Upper lobe of right lung (tissue), 1 donor: ENCODE results near the gene DACH1. TPM values are rescaled to one million over a fixed set of nuclear protein-coding genes. Genes with fewer than 3 reads are reported as not detected.

Source experiments
- ATAC-seq: fragments of 200-7000 bp; cut with Tn5 transposase; one replicate; pipeline ENCODE4 v1.9.1; 2020; ENCODE audit warnings: mild to moderate bottlenecking, moderate library complexity
- DNase-seq: peaks from one replicate; pipeline ENCODE4 v3.0.0-alpha.2; 2020
- H3K27ac ChIP-seq: fragments of 200-600 bp; one replicate; pipeline ENCODE4 v1.8.0; 2022
- H3K27me3 ChIP-seq: fragments of 200-600 bp; one replicate; pipeline ENCODE4 v1.8.0; 2022; ENCODE audit warnings: mild to moderate bottlenecking
- H3K36me3 ChIP-seq: fragments of 200-600 bp; one replicate; pipeline ENCODE4 v1.8.0; 2022
- H3K4me1 ChIP-seq: fragments of 200-600 bp; one replicate; pipeline ENCODE4 v1.8.0; 2022
- H3K4me3 ChIP-seq: fragments of 200-600 bp; one replicate; pipeline ENCODE4 v1.8.0; 2022; ENCODE audit warnings: mild to moderate bottlenecking
- H3K9me3 ChIP-seq: fragments of 200-600 bp; one replicate; pipeline ENCODE4 v1.8.0; 2022
- intact Hi-C: fragments of 100-400 bp; cut with DNase I; formaldehyde crosslinking; loops from one replicate; pipeline ENCODE4 v1.11.0; 2022
- total RNA-seq: library from RNA; stranded (reverse); fragmentation: NEBNext Ultra II Directional; extraction: Animal tissue kit (Norgen Biotek cat#: 25700); gene quantifications from one replicate; pipeline ENCODE4 v1.2.1, GENCODE V29; 2021
- TF ChIP-seq, protein P1 (sequence below): fragments of 200-600 bp; IDR thresholded peaks from one replicate; pipeline ENCODE4 v1.8.0; 2022; ENCODE audit warnings: antibody characterized with exemption
- donor health status: DM: no; HTN: yes; CAD: no; lungs with severe emphysema.

Gene DACH1
- total RNA-seq, 1 donor from 2014 or later, result 11.5 TPM

DNA sequence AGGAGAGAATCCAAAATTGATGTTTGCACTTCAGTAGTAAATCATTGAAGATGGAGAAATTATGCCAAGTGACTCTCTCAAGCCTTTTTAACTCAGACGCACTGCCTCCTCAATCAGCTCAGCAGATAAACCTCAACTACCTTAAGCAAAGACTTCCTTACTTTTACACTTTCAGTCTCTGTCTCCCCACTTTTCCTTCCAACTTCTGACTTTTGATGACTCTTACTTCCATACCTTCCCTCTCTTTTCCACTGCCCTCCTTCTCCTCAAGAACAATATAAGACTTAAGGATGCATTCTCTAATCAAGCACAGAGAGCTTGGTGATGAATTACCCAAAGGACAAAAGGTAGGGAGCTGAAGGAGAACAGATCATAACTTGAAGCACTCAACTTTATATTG, 4.8 kb upstream of the DACH1 start:
- H3K4me1 ChIP-seq, result no peaks in the 10 kb centered on the region
- intact Hi-C loops, result no loop called here
- H3K27ac ChIP-seq, result no peak overlapping the region
- no peak for DNase-seq
- H3K36me3 ChIP-seq, result no peaks in the 10 kb centered on the region
- ATAC-seq, result no peak
- no peaks in the 10 kb centered on the region for H3K27me3 ChIP-seq
- H3K9me3 ChIP-seq, result no peaks in the 10 kb centered on the region
- TF ChIP-seq, protein P1, sequence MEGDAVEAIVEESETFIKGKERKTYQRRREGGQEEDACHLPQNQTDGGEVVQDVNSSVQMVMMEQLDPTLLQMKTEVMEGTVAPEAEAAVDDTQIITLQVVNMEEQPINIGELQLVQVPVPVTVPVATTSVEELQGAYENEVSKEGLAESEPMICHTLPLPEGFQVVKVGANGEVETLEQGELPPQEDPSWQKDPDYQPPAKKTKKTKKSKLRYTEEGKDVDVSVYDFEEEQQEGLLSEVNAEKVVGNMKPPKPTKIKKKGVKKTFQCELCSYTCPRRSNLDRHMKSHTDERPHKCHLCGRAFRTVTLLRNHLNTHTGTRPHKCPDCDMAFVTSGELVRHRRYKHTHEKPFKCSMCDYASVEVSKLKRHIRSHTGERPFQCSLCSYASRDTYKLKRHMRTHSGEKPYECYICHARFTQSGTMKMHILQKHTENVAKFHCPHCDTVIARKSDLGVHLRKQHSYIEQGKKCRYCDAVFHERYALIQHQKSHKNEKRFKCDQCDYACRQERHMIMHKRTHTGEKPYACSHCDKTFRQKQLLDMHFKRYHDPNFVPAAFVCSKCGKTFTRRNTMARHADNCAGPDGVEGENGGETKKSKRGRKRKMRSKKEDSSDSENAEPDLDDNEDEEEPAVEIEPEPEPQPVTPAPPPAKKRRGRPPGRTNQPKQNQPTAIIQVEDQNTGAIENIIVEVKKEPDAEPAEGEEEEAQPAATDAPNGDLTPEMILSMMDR, result no peak
- H3K4me3 ChIP-seq, result no peak overlapping the region

DNA sequence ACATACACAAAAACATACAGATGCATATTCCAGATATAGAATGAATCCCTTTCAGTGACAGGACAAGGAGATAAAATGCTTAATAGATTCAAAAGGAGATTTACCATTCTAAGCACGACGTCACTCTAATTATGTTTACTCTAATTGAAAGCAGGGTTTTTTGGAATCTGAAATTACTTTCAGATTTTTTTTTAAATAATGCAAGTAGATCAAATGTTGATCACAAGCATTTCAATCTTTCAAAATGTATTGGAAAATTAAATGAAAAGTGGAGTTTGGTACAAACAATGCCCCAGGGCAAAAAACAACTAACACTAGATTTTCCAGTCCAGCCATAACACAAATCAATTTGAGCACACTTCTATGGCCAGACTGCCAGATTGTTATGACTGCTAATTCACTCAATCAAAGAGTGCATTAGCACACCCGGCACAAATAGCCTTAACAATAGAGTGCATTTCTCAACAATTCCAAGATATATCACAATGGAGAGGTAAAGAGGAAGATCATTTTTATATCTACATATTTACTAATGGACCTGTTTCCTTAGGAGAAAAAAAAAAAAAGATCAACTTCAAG, 4.3 kb upstream of the DACH1 start:
- TF ChIP-seq, protein P1, result no peak
- intact Hi-C loops, result no loop called here
- H3K36me3 ChIP-seq, result no peaks in the 10 kb centered on the region
- ATAC-seq (no peak), DNase-seq (no peak)
- no peak overlapping the region for H3K4me3 ChIP-seq
- H3K4me1 ChIP-seq, result no peaks in the 10 kb centered on the region
- H3K9me3 ChIP-seq, result no peaks in the 10 kb centered on the region
- no peak overlapping the region for H3K27ac ChIP-seq
- no peaks in the 10 kb centered on the region for H3K27me3 ChIP-seq

DNA sequence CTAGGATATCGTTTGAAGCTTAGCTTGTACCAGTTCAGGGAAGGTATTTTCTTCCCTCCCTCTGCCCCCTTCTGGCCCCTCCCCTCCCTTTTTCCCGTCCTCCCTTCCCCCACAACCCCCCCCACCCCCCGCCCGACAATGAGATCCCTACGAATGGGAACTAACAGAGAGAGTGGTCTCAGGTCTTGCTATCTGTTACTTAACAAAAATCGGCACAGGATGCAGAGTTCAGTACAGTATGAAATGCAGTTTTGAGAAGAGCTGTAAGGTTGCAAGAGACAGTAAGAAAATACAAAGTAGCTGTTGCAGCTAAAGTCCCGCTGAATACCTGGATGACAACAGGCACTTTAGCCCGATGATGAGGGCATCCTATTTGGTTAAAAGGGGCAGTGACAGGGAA, 3.1 kb upstream of the DACH1 start:
- no peaks in the 10 kb centered on the region for H3K9me3 ChIP-seq
- ATAC-seq, result no peak
- peaks cover 6% of the 10 kb centered on the region for H3K27me3 ChIP-seq
- no peaks in the 10 kb centered on the region for H3K36me3 ChIP-seq
- TF ChIP-seq, protein P1, result no peak
- H3K4me1 ChIP-seq, result no peaks in the 10 kb centered on the region
- H3K4me3 ChIP-seq, result no peak overlapping the region
- H3K27ac ChIP-seq, result no peak overlapping the region
- no peak for DNase-seq
- intact Hi-C loops, result no loop called here

DNA sequence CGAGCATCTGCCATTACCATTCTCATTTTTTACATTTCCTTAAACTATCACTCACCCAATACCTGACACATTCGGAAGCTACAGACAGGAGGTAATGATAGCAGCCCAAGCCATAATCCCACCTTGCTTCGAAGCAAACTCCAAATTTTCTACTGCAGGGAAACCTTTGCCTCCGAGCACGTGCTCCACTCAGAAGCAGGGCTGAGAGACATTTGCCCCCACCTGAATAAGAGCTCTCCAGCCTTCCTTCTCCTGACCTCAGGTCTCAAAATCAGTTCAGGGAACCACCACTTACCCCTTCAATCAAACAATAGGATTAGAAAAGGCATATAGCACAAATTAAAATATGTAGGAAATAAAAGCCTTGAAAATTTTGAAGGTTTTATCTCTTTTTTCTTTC, 2.3 kb upstream of the DACH1 start:
- DNase-seq, result no peak
- peaks cover 12% of the 10 kb centered on the region for H3K27me3 ChIP-seq
- no peak overlapping the region for H3K27ac ChIP-seq
- TF ChIP-seq, protein P1, result no peak
- ATAC-seq, result no peak
- intact Hi-C loops, result no loop called here
- H3K4me3 ChIP-seq, result no peak overlapping the region
- no peaks in the 10 kb centered on the region for H3K4me1 ChIP-seq
- no peaks in the 10 kb centered on the region for H3K36me3 ChIP-seq
- no peaks in the 10 kb centered on the region for H3K9me3 ChIP-seq

DNA sequence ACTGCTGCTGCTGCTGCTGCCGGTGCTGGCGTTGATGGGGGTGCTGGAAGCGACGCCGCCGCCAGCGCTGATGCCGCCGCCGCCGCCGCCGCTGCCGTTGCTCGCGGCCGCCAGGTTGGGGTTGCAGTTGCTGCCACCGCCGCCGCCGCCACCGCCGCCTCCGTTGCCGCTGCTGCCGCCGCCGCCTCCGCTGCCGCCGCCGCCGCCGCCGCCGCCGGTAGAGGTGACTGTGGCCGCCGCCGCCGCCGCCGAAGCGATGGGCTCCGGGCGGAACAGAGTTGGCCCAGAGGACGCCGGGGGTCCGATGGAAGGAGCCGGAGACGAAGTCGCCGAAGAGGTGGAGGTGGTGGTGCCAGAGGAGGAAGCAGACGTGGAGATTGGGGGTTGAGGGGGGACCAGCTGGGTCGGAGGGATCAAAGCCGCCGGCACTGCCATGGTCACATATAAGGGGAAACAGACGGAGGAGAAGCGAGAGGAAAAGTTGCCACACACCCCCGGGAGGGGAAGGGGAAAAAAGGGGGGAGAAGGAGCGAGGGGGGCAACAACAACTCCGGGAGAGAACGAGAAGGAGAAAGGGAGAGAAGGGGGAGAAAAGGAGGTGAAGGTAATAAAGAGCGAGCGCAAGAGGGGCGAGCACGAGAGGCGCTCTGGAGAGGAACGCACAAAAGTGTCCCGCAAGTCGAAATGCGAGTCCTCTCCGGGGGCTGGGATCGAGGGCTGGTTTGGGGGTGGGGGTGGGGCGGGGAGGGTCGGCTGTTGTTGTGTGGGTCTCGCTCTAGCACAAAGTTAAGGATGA, 471 bp downstream of the DACH1 start:
- H3K9me3 ChIP-seq, result no peaks in the 10 kb centered on the region
- H3K36me3 ChIP-seq, result no peaks in the 10 kb centered on the region
- DNase-seq (peak; percentile 71), ATAC-seq (peak; percentile 46)
- intact Hi-C loops, result no loop called here
- peak overlapping the region; percentile 70 for H3K4me3 ChIP-seq
- no peaks in the 10 kb centered on the region for H3K4me1 ChIP-seq
- H3K27me3 ChIP-seq, result peaks cover 12% of the 10 kb centered on the region
- peak overlapping the region; percentile 77 for H3K27ac ChIP-seq
- TF ChIP-seq, protein P1, result no peak
